Cardiac muscle cell (in vitro differentiated cells and primary cell): Measurements from ENCODE around the gene OVCA2. TPM values are rescaled to one million over a fixed set of nuclear protein-coding genes. Genes with fewer than 3 reads are reported as not detected.

Source experiments
- DNase-seq, 2 donors: peaks; one replicate each; pipeline versions ENCODE4 v3.0.0 to v3.0.0-alpha.2; 2010 to 2017; ENCODE audit warnings: low read depth in 1 of 2, low spot score in 1 of 2
- H3K27ac ChIP-seq: fragments of 200-600 bp; sonication (generic); 2 replicates; pipeline ENCODE4 v1.5.1; 2016
- H3K27me3 ChIP-seq: fragments of 200-600 bp; sonication (generic); 2 replicates; pipeline ENCODE4 v1.6.0; 2016; ENCODE audit warnings: control low read depth
- H3K36me3 ChIP-seq: fragments of 200-600 bp; sonication (generic); 2 replicates; pipeline ENCODE4 v1.5.1; 2016; ENCODE audit warnings: control low read depth
- H3K4me1 ChIP-seq: fragments of 200-600 bp; sonication (generic); 2 replicates; pipeline ENCODE4 v1.8.1; 2017; ENCODE audit warnings: low read depth, mild to moderate bottlenecking, mixed run types
- H3K4me3 ChIP-seq: fragments of 200-600 bp; sonication (generic); 2 replicates; pipeline ENCODE4 v1.5.1; 2016; ENCODE audit warnings: mild to moderate bottlenecking
- H3K9me3 ChIP-seq: fragments of 200-600 bp; sonication (generic); 2 replicates; pipeline ENCODE4 v1.5.1; 2017; ENCODE audit warnings: low read depth, mild to moderate bottlenecking, control low read depth
- polyA plus RNA-seq: library from polyadenylated mRNA; unstranded; fragments of >200 nt; fragmentation: Nextera tagmentation; extraction: Ambion mirVana; gene quantifications from 2 replicates; pipeline ENCODE4 v1.2.1, GENCODE V29; 2016
- total RNA-seq: library from RNA; depleted of rRNA; stranded (reverse); fragments of >200 nt; gene quantifications from 2 replicates; pipeline ENCODE4 v1.2.3, GENCODE V29; 2016
- TF ChIP-seq, protein P1 (sequence below): IDR thresholded peaks from 2 replicates; pipeline ENCODE4 v1.5.1; 2012; ENCODE audit warnings: low read depth, mild to moderate bottlenecking, low read length

Gene OVCA2
- total and polyA plus RNA-seq, 2 experiments from 2014 or later = 36.8 to 40.6 TPM

- Histone ChIP-seq H3K36me3 (no peaks in the 10 kb centered on the region), H3K27me3 (peaks cover 8% of the 10 kb centered on the region), H3K4me3 (no peak overlapping the region), H3K4me1 (peaks cover 11% of the 10 kb centered on the region), H3K27ac (no peak overlapping the region), H3K9me3 (no peaks in the 10 kb centered on the region)
- TF ChIP-seq, protein P1, sequence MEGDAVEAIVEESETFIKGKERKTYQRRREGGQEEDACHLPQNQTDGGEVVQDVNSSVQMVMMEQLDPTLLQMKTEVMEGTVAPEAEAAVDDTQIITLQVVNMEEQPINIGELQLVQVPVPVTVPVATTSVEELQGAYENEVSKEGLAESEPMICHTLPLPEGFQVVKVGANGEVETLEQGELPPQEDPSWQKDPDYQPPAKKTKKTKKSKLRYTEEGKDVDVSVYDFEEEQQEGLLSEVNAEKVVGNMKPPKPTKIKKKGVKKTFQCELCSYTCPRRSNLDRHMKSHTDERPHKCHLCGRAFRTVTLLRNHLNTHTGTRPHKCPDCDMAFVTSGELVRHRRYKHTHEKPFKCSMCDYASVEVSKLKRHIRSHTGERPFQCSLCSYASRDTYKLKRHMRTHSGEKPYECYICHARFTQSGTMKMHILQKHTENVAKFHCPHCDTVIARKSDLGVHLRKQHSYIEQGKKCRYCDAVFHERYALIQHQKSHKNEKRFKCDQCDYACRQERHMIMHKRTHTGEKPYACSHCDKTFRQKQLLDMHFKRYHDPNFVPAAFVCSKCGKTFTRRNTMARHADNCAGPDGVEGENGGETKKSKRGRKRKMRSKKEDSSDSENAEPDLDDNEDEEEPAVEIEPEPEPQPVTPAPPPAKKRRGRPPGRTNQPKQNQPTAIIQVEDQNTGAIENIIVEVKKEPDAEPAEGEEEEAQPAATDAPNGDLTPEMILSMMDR = no peak
- peak in 1 of 2 donors; percentile 53 for DNase-seq
Measured at GRCh38 chr17:2027528-2028233, 14.1 kb upstream of the OVCA2 start.

DNA sequence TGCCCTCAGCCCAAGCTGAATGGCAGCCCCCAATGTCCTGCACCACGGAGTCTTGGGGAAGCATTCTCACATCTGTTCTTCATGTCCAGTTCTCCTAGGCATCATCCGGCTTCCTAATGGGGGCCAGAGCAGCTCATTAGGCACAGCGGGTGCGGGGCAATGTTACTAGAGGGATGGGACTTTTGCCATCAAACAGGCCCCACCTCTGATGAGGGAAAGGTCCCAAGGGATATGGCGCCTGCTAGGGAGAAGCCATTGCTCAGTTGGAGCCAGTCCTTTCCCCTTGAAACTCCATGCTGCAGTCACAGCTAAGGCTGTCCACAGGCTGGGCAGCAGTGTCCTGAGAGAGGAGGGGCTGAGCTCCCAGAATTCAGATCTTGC lies 13.6 kb upstream of the OVCA2 start:
- Histone ChIP-seq H3K27me3 (peaks cover 6% of the 10 kb centered on the region), H3K27ac (no peak overlapping the region), H3K36me3 (no peaks in the 10 kb centered on the region), H3K4me3 (no peak overlapping the region), H3K9me3 (no peaks in the 10 kb centered on the region), H3K4me1 (peaks cover 6% of the 10 kb centered on the region)
- no peak for DNase-seq
- TF ChIP-seq, protein P1 = no peak

- Histone ChIP-seq H3K27ac (no peak overlapping the region), H3K27me3 (peaks cover 6% of the 10 kb centered on the region), H3K9me3 (no peaks in the 10 kb centered on the region), H3K4me3 (no peak overlapping the region), H3K4me1 (peaks cover 5% of the 10 kb centered on the region), H3K36me3 (no peaks in the 10 kb centered on the region)
- DNase-seq = no peak
- TF ChIP-seq, protein P1 = no peak
Measured at GRCh38 chr17:2028737-2029136, 13.1 kb upstream of the OVCA2 start.

DNA sequence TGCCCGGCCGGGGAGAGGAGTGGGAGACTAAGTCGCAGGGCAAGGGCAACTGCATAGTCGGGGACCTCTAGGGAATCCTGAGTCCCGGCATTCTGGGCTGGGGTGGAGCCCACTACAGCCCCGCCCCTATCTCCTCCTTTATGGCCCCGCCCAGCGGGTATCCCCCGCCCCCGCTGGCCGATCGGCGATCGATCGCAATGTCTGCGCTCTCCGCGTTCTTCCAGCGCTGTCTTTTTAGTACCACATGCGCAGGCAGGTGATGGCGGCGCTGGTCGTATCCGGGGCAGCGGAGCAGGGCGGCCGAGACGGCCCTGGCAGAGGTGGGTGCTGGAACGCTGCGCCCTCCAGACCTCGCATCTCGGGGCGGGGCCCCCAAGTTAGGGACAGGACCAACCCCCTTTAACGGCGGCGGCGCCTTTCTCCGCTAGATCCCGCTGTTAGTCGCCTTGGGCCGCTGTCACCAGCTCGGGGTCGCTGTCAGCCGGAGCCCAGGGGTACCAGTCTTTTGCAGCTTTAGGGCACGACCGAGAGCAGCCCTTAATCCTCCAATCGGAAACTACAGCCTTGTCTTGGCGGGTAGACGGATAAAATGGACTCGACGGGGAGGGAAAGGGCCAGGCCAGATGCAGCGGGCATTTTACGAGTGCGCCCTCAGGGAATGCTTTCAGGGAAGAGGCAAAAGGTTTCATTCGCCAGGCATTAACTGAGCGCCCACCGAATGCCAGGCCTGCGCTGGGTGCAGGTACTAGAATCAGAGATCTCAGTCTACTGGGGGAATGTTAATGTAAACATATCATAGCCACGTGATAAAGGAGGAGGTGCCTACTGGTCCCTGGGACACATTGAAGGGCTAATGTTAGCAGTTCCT lies 11.7 kb upstream of the OVCA2 start, which contains the start of gene DPH1:
DPH1 (plus strand) TSS at position 243 of the 868 bp plus-strand sequence; CDS start at position 260, 17 bp downstream.
- H3K27ac ChIP-seq = peak within 1 kb of the TSS; percentile 64

GRCh38 chr17:2030779-2031163 lies 11.1 kb upstream of the OVCA2 start:
- peak in 1 of 2 donors; percentile 92 for DNase-seq
- Histone ChIP-seq H3K4me1 (peaks cover 5% of the 10 kb centered on the region), H3K4me3 (peak overlapping the region; percentile 79), H3K27me3 (no peaks in the 10 kb centered on the region), H3K27ac (peak overlapping the region; percentile 64), H3K9me3 (no peaks in the 10 kb centered on the region), H3K36me3 (no peaks in the 10 kb centered on the region)
- TF ChIP-seq, protein P1 = peak; percentile 62

More for the DNA sequence above, 11.7 kb upstream of the OVCA2 start, which contains the start of gene DPH1:
- H3K4me3 ChIP-seq = peak within 1 kb of the TSS; percentile 79
- TF ChIP-seq, protein P1 = no peak
- H3K4me1 ChIP-seq = peaks cover 5% of the 10 kb centered on the region
- H3K36me3 ChIP-seq = no peaks in the 10 kb centered on the region
- peak; percentile 92 to 95 for DNase-seq
- H3K27me3 ChIP-seq = no peaks in the 10 kb centered on the region
- no peaks in the 10 kb centered on the region for H3K9me3 ChIP-seq
